Mesothelial cell of epicardium (in vitro differentiated cells): ENCODE data around the gene TCTN1. TPM values are rescaled to one million over a fixed set of nuclear protein-coding genes. Genes with fewer than 3 reads are reported as not detected.
"Not testable (repeated sequence)": the region's sequence is repeated elsewhere in the genome, so short reads cannot be mapped to it uniquely, and the experiment has no call there.

Source experiments
- DNase-seq, 2 experiments: peaks; one replicate each; pipeline ENCODE4 v3.0.0; 2021; ENCODE audit warnings: low spot score in 2 of 2; ENCODE audit not compliant: unreplicated experiment in 2 of 2
- H3K27ac Mint-ChIP-seq: 2 replicates; pipeline ENCODE4 v1.8.0; 2021; ENCODE audit warnings: mixed read lengths
- H3K27me3 Mint-ChIP-seq: 2 replicates; pipeline ENCODE4 v1.8.0; 2021; ENCODE audit warnings: low read depth, mixed read lengths
- H3K36me3 Mint-ChIP-seq: 2 replicates; pipeline ENCODE4 v1.8.0; 2021; ENCODE audit warnings: mixed read lengths
- H3K4me1 Mint-ChIP-seq: 2 replicates; pipeline ENCODE4 v1.8.0; 2021; ENCODE audit warnings: mixed read lengths
- H3K4me3 Mint-ChIP-seq: 2 replicates; pipeline ENCODE4 v1.8.0; 2021; ENCODE audit warnings: mild to moderate bottlenecking, moderate library complexity, mixed read lengths
- H3K9me3 Mint-ChIP-seq: 2 replicates; pipeline ENCODE4 v1.8.0; 2021; ENCODE audit warnings: mixed read lengths
- total RNA-seq: library from RNA; stranded (reverse); gene quantifications from 3 replicates; pipeline ENCODE4 v1.2.1, GENCODE V29; 2021
- TF ChIP-seq, protein P1 (sequence below): fragments of 200-600 bp; sonication (generic); IDR thresholded peaks from one replicate; pipeline ENCODE4 v1.5.0; 2021; ENCODE audit warnings: antibody characterized with exemption; ENCODE audit not compliant: unreplicated experiment

Gene TCTN1
- total RNA-seq, 1 donor from 2014 or later = 63.4 TPM

DNA sequence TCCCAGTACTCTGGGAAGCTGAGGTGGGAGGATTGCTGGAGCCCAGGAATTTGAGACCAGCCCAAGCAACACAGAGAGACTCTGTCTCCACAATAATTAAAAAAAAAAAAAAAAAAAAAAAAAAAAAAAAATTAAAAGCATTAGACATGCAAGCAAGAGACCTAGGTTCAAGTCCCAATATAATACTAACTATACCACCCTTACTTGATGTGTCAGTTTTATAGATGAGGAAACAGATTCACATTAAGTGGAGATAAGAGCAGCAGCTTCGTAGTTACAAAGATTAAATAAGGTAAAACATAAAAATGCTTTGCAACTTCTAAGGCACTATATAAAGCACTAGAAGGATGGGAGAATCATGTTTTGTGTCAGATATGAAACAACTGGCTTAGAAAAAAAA is 39.9 kb upstream of the TCTN1 start:
- no peaks in the 10 kb centered on the region for H3K27me3 Mint-ChIP-seq
- peaks cover 24% of the 10 kb centered on the region for H3K36me3 Mint-ChIP-seq
- H3K9me3 Mint-ChIP-seq = peaks cover 18% of the 10 kb centered on the region
- H3K4me1 Mint-ChIP-seq = peaks cover 5% of the 10 kb centered on the region
- no peak overlapping the region for H3K4me3 Mint-ChIP-seq
- TF ChIP-seq, protein P1, sequence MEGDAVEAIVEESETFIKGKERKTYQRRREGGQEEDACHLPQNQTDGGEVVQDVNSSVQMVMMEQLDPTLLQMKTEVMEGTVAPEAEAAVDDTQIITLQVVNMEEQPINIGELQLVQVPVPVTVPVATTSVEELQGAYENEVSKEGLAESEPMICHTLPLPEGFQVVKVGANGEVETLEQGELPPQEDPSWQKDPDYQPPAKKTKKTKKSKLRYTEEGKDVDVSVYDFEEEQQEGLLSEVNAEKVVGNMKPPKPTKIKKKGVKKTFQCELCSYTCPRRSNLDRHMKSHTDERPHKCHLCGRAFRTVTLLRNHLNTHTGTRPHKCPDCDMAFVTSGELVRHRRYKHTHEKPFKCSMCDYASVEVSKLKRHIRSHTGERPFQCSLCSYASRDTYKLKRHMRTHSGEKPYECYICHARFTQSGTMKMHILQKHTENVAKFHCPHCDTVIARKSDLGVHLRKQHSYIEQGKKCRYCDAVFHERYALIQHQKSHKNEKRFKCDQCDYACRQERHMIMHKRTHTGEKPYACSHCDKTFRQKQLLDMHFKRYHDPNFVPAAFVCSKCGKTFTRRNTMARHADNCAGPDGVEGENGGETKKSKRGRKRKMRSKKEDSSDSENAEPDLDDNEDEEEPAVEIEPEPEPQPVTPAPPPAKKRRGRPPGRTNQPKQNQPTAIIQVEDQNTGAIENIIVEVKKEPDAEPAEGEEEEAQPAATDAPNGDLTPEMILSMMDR = no peak
- H3K27ac Mint-ChIP-seq = no peak overlapping the region
- DNase-seq = no peak

DNA sequence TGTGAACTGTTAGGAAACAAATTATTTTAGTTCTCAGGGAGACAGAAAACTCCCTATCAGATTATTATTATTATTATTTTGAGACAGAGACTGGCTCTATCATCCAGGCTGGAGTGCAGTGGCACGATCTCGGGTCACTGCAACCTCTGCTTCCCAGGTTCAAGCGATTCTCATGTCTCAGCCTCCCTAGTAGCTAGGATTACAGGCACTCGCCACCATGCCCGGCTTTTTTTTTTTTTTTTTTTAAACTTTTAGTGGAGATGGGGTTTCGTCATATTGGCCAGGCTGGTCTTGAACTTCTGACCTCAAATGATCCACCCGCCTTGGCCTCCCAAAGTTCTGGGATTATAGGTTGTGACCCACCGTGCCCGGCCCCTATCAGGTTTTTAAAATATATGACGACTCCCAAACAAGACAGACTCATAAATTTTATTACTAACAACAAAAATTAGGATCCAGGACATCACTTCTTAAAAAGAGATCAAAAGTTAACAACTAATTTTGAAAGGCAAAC is 39.2 kb upstream of the TCTN1 start:
- not testable (repeated sequence) for H3K4me3 Mint-ChIP-seq, H3K4me1 Mint-ChIP-seq, DNase-seq, H3K27me3 Mint-ChIP-seq, H3K27ac Mint-ChIP-seq
- H3K9me3 Mint-ChIP-seq = peaks cover 13% of the 10 kb centered on the region
- H3K36me3 Mint-ChIP-seq = peaks cover 19% of the 10 kb centered on the region

DNA sequence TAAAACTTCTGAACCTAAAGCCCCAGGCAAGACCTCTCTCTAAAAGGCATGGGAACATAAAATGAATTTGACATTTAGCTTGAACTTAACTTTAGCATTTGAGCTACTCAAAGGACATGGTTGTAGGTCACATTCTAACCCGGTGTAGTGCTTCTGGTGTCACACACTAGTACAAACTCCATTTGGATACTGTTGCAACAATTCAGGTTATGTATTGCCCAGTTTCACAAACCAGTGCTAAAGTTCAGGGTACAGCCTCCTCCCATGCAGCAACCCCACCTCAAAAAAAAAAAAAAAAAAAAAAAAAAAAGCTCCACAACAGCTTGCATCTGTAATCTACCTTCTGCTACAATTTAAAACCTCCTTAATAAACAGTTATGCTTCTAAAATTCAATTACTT is 38.6 kb upstream of the TCTN1 start:
- H3K4me3 Mint-ChIP-seq = no peak overlapping the region
- H3K27ac Mint-ChIP-seq = no peak overlapping the region
- H3K9me3 Mint-ChIP-seq = peaks cover 11% of the 10 kb centered on the region
- TF ChIP-seq, protein P1 = no peak
- H3K27me3 Mint-ChIP-seq = no peaks in the 10 kb centered on the region
- peaks cover 17% of the 10 kb centered on the region for H3K36me3 Mint-ChIP-seq
- no peak for DNase-seq
- peaks cover 5% of the 10 kb centered on the region for H3K4me1 Mint-ChIP-seq

DNA sequence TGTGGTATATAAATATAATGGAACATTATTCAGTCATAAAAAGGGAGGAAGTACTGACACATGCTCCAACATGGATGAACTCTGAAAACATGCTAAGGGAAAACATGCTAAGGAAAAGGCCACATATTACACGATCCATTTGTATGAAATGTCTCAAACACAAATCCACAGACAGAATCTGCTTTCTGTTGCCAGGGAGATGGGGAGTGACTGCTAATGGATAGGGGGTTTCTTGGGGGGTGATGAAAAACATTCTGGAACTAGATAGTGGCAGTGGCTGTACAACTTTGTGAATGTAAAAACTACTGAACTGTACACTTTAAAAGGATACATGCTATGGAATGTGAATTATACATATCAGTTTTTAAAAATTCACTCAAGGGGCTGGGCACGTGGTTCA is 37.4 kb upstream of the TCTN1 start:
- no peak for DNase-seq
- H3K4me3 Mint-ChIP-seq = no peak overlapping the region
- TF ChIP-seq, protein P1 = no peak
- no peak overlapping the region for H3K27ac Mint-ChIP-seq
- H3K27me3 Mint-ChIP-seq = no peaks in the 10 kb centered on the region
- peaks cover 12% of the 10 kb centered on the region for H3K36me3 Mint-ChIP-seq
- peaks cover 9% of the 10 kb centered on the region for H3K9me3 Mint-ChIP-seq
- peaks cover 11% of the 10 kb centered on the region for H3K4me1 Mint-ChIP-seq

DNA sequence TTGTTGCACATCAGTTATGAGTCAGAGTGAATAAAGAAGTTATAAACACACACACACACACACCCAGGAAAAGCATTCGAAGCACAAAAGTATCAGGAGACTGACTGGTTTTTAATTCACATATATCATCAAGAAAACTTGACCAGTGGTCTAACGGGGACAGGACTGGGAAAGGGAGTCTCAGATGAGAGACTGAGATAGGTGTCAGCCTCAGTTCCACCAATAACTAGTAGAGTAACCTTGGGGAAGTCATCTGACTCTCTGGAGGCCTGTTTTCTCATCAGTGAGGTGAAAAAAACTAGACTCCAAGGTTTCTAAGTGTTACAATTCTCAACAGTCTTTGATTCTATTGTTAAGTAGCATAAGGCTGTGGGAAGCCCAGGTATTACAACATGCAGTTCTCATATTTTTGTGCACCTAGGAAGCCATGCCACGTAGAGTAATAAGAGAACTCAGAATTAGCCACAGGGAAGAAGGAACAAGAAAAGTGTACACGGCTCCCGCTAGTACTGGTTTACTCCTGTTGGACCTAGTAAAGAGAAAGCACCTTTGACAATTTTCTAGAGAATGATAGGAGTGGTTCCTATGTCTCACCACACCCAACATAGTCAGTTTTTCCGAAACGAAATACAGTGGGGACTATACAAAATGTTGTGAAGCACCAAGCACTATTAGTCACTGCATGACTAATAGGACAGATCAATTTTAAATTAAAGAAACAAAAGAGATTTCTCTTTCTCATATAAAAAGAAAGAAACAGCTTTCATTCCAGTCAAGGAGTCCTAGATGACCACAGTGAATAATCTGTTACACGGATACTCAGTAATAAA is 35.9 kb upstream of the TCTN1 start:
- H3K27me3 Mint-ChIP-seq = no peaks in the 10 kb centered on the region
- H3K36me3 Mint-ChIP-seq = peaks cover 2% of the 10 kb centered on the region
- DNase-seq = no peak
- TF ChIP-seq, protein P1 = no peak
- H3K9me3 Mint-ChIP-seq = peaks cover 3% of the 10 kb centered on the region
- no peak overlapping the region for H3K27ac Mint-ChIP-seq
- no peak overlapping the region for H3K4me3 Mint-ChIP-seq
- H3K4me1 Mint-ChIP-seq = peaks cover 17% of the 10 kb centered on the region

DNA sequence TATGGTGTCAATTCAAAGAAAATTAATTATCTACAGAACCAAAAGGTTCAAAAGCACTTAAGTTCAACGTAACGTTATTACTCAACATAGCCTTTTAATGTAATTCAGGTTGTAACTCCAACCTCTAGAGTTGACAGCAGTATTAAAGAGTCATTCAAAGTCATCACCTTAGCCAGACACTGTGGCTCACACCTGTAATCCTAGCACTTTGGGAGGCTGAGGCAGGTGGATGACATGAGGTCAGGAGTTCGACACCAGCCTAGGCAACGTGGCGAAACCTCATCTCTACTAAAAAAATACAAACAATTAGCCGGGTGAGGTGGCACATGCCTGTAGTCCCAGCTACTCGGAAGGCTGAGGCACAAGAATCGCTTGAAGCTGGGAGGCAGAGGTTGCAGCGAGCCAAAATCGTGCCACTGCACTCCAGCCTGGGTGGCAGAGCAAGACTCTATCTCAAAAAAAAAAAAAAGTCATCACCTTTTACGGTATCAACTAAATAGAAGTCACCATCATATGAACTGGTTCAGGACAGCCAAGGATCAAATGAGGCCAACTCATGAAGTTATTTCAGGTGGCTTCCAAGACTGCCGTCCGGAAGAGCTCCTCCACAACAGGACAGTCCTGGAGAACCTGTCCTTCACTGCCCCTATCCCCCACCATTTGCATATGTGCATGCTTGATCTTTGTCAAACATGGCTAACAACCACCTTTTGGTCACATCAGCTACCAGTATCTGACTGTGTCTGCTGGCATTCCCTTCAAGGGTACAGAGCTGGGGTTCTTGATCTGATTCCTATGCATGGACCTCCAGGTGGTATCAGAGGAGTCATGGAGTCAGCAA is 35.0 kb upstream of the TCTN1 start:
- Mint-ChIP-seq H3K9me3 (no peaks in the 10 kb centered on the region), H3K27me3 (no peaks in the 10 kb centered on the region), H3K4me1 (peaks cover 24% of the 10 kb centered on the region), H3K27ac (no peak overlapping the region), H3K36me3 (no peaks in the 10 kb centered on the region), H3K4me3 (no peak overlapping the region)
- TF ChIP-seq, protein P1 = no peak
- DNase-seq = no peak
